Measurements from ENCODE around the gene SLC35G3.
"Not testable (repeated sequence)": the region's sequence is repeated elsewhere in the genome, so short reads cannot be mapped to it uniquely, and the experiment has no call there.

Gene SLC35G3

DNA sequence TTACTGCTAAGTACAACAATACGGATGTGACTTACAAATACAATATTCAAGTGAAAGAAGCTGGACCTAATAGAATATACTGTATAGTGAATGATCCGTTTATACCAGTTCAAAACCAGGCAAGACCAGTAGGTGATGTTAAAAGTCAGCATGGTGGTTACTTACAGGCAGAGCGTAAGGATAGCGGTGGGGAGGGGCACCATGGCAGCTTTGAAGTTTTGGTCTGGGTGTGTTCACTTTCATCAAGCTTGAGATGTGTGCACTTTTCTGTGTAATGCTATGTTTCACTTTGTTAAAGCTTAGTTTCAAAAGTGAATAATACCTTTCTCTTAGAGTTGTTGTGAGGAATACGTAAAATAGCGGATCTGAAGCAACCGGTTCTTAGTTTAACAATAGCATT, 16.5 kb upstream of the SLC35G3 start:
- no peak for DNase-seq

DNA sequence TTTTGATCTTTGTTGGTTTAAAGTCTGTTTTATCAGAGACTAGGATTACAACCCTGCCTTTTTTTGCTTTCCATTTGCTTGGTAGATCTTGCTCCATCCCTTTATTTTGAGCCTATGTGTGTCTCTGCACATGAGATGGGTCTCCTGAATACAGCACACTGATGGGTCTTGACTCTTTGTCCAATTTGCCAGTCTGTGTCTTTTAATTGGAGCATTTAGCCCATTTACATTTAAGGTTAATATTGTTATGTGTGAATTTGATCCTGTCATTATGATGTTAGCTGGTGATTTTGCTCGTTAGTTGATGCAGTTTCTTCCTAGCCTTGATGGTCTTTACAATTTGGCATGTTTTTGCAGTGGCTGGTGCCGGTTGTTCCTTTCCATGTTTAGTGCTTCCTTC, 8.4 kb upstream of the SLC35G3 start:
- DNase-seq: not testable (repeated sequence)

DNA sequence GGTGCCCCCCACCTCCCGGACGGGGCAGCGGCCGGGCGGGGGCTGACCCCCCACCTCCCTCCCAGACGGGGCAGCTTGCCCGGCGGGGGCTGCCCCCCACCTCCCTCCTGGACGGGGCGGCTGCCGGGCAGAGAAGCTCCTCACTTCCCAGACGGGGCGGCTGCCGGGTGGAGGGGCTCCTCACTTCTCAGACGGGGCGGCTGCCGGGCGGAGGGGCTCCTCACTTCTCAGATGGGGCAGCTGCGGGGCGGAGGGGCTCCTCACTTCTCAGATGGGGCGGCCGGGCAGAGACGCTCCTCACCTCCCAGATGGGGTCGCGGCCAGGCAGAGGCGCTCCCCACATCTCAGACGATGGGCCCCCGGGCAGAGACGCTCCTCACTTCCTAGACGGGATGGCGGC, 869 bp upstream of the SLC35G3 start:
- not testable (repeated sequence) for DNase-seq

DNA sequence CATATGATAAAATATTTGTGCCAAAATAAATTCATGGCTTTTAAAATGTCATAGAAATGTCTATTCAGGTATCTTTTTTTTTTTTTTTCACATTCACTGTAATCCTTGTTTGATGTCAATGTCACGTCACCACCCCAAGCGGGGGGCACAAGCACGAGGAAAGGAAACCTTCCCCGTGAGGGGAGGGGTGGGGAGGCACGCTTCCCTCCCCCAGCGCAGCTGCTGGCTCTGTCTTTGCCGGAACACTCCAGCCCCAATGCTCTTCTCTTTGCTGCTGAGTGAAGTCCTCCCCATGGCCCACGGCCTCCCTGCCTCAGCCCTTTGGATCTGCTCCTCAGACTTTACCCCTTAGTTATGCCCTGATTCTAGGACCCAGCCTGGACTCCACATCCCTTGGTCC, 1.5 kb downstream of the SLC35G3 start:
- DNase-seq: no peak

DNA sequence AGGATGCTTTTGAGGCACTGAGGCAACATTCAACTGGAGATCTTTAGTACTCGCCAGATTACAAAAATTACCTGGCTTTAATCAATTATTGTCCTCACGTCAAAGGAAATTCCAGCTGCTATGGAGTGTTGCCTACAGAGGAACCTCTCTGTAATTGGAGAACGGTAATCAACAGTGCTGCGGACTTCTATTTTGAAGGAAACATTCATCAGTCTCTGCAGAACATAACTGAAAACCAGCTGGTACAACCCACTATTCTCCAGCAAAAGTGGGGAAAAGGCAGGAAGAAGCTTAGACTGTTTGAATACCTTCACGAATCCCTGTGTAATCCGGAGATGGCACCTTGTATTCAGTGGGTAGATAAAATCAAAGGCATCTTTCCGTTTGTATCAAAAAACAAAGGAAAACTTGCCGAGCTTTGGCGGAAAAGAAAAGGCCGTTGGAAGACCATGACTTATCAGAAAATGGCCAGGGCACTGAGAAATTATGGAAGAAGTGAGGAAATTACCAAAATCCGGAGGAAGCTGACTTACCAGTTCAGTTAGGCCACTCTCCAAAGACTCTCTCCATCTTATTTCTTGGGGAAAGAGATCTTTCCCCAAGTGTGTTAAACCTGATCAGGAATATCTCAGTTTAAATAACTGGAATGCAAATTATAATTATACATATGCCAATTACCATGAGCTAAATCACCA, 3.0 kb downstream of the SLC35G3 start:
- no peak for DNase-seq

DNA sequence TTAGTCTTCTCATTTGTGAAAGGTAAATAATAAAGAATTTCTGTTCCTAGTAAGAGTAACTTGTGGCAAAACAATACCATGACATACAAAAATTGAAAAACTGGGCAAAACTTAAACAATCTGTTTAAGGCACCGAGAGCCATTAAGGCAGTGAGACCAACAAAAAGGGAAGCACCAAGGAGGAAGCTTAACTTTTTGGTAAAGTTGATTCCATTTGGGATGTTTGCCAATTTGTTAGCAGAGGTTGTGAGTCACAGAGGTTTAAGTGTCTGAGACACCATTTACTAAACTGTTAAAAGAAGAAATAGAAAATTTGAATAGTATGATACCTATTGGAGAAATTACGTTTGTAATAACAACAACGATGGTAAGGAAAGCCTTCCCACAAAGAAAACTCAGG, 4.9 kb downstream of the SLC35G3 start:
- DNase-seq: no peak

DNA sequence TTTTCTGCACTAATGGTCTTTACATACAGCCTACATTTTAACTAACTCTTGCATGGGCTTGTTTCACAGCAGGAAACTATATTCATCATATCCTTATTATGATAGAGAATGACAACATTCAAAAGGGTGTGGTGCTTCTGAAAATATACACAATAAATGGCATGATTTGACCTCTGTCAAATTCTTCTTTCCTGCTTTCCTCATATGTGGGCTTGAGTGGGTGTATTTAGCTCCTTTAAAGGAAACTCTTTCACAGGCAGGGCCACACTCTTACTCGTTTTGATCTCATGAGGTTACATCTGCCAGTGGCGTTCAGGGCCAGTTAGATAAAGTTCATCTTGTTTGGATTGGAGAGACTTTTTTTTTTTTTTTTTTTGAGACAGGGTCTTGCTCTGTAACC, 6.1 kb downstream of the SLC35G3 start:
- peak in 1 of 5 experiments; percentile 5 for DNase-seq

DNA sequence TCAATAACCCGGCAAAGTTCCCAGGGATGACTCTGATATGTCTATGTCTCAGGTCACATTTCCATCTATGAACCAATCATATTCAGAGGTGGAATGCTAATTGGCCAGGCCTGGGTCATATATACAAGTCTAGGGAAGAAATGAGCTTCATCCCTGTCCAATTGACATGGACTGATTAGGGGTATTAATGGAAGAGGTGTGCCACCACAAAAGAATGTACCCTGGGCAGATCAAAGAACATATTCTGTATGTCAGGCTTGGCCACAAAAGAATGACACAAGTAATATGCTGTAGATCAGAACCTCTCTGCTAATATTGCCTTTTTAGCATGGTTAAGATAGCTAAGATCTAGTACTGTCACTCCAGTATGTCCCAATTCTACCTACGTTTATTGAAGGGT, 6.7 kb downstream of the SLC35G3 start:
- no peak for DNase-seq

DNA sequence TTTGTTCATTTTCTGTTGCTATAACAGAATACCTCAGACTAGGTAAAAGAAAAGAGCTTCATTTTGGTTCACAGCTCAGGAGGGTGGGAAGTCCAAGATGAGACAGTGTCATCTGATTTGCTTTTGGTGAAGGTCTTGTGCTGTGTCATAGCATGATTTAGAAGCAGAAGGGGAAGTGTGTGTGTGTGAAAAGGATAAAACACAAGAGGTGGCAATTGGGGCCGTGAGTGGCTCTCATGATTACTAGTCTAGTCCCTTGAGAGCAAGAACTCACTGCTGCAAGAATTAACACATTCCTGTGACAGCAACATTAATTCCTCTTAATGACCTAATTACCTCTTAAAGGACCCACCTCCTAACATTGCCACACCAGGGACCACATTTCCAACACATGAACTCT, 8.3 kb downstream of the SLC35G3 start:
- peak in 1 of 5 experiments; percentile 30 for DNase-seq

DNA sequence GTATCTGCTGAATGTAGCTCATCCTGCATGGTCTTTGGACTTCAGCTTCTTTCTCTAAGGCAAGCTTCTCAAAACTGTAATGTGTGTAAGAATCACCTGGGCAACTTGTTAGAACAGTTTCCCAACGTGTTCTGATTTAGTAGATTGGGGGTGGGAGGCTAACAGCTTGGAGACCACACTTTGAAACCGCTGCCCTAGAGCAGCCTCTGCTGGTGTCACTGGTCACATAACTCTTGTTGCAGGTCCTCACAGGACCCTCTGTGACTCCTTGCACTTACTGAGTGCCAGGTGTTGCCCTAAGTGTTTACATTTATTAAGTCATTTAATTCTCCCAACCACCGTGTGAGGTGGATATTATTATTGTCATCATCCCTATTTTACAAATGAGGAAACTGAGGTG, 9.9 kb downstream of the SLC35G3 start:
- DNase-seq: no peak

DNA sequence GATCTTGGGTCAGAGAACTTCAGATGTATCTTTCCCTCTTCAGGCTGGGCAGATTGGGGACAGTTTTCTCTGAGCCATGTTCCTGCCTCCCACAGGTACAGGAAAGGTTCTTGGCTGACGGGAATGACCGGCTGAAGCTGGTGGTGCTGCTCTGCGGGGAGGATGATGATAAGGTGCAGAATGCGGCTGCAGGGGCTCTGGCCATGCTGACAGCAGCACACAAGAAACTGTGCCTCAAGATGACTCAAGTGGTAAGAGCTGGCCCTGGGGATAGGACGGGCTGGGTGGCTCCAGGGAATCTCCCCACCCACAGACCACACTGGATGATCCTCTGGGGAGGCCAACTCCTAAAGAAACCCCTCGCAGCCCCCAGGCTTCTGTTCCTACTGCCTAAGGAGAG, 10.9 kb downstream of the SLC35G3 start:
- no peak for DNase-seq

DNA sequence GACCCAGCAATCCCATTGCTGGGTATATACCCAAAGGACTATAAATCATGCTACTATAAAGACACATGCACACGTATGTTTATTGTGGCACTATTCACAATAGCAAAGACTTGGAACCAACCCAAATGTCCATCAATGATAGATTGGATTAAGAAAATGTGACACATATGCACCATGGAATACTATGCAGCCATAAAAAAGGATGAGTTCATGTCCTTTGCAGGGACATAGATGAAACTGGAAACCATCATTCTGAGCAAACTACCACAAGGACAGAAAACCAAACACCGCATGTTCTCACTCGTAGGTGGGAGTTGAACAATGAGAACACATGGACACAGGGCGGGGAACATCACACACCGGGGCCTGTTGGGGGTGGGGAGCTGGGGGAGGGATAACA, 14.8 kb downstream of the SLC35G3 start:
- DNase-seq: not testable (repeated sequence)

DNA sequence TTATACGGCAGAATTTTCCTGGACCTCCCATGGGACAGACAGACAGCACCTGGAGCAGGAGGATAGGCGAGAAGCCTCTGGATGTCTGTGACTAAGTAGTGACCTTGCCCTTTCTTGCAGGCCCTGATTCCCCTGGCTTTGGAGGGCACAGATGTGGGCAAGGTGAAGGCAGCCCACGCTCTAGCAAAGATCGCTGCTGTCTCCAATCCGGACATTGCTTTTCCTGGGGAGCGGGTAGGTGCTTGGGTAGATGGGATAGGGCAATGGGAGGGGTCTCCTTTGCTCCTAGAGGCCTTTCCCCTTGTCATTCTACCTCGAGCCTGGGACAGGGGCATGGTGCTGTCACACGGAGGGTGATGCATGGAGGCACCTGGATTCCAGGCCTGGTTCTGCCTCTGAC, 17.3 kb downstream of the SLC35G3 start:
- DNase-seq: no peak

DNA sequence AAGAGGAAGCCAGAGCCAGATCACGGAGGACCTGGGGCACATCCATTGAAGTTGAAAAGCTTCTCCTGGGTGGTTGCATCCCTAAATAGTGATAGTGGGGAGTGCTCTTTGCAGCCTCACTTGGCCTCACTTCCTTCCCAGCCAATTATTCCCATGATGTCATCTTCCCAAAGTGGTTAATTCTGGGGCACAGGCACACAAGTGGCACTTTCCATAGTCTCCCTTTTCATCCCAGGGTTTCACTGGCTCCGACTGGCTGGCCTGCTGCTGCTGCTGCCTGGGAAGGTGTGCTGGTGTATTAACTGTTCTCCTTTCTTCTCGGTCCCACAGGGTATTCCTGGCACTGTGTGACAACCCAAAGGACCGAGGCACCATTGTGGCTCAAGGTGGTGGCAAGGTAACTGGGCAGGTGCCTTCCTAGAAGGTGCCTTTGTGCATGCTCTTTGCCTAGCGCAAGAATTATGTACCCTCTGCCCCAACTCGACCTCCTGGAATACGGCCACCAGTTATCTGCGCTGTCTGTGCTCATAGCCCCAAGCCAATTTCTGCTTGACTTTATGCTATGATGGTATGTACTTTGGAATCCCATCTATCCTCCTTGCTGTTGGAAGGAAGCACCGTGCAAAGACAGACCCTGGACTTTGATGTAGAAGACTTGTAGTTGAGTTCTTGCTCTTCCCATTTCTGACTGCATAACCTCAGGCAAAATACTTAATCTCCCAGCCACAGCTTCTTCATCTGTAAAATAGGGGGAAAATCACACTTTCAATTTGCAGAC, 18.4 kb downstream of the SLC35G3 start:
- DNase-seq: no peak

DNA sequence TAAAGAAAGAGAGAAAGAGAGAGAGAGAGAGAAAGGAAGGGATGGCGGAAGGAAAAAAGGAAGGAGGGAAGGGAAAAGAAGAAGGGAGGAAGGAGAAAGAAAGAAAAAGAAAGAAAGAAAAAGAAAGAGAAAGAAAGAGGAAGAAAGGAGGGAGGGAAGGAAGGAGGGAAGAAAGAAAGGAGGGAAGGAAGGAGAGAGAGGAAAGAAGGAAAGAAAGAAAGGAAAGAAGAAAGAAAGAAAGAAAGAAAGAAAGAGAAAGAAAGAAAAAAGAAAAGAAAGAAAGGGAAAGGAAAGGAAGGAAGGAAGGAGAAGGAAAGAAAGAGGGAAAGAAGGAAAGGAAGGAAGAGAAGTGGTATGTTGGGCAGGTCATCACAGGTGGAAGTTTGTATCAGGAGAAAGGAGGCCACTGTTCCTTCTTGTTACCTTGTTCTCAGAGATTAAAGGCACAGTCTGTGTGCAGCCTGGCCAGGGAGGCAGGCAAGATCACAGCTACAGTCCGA, 19.3 kb downstream of the SLC35G3 start:
- DNase-seq: no peak

DNA sequence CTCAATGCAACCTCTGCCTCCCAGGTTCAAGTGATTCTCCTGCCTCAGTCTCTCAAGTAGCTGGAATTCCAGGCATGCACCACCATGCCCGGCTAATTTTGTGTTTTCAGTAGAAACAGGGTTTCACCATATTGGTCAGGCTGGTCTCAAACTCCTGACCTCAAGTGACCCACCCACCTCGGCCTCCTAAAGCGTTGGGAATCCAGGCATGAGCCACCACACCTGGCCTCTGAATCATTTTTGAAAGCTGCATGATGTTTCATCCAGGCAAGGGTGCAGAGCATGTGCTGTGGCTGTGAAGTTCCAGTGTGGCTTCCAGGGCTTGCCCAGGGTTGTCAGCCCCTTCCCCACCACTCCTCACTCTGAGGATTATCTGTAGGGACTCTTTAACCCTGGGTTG, 21.9 kb downstream of the SLC35G3 start:
- not testable (repeated sequence) for DNase-seq

DNA sequence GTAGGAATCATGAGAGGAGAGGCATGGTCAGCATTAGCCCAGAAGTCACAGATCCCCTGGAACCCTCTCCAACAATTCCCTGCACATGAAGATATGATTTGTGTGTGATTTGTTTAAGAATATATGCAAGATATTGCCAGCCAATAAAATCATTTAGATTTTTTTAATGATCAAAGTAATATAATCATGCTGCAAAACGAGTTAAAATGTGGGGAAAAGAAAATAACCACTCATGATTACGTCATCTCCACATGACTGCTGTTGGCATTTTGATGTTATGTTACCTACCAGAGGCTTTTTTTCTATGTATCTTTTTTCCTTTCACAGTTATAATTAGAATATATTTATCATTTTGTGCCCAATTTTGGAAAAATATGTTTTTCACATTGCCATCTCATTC, 22.4 kb downstream of the SLC35G3 start:
- peak in 2 of 5 experiments; percentile 10 to 31 for DNase-seq

DNA sequence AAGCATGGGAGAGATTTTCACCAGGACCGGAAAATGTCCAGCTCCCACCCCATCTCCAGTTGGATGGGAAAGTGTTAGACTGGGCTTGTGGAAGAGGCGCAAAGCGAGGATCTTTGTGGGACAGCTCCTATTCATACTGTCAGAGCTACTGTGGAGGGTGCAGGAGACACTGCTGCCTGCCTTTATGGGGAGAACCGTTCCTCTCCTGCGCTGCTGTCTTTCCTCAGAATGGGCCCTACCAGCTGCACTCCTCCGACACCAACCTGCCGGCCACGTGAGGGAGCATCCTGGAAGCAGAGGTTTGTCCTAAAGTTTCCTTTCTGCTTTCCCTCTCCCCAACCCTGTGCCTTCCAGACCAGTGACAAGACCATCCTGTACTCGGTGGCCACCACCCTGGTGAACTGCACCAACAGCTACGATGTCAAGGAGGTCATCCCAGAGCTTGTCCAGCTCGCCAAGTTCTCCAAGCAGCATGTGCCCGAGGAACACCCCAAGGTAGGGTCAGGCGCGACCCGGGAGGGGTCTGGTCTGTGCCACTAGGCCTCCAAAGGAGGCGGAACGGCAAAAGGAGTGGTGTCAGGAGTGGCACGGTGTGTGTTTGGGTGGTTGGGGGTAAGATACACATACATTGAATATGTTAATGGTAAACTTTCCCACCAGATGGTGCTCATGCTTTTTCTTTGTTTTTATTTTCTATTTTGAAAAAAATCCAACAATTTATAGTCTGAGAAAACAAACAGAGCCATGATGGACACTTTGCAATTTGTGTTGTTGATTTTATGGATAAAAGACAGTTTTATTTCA, 23.0 kb downstream of the SLC35G3 start:
- peak in 2 of 5 experiments; percentile 46 to 60 for DNase-seq

DNA sequence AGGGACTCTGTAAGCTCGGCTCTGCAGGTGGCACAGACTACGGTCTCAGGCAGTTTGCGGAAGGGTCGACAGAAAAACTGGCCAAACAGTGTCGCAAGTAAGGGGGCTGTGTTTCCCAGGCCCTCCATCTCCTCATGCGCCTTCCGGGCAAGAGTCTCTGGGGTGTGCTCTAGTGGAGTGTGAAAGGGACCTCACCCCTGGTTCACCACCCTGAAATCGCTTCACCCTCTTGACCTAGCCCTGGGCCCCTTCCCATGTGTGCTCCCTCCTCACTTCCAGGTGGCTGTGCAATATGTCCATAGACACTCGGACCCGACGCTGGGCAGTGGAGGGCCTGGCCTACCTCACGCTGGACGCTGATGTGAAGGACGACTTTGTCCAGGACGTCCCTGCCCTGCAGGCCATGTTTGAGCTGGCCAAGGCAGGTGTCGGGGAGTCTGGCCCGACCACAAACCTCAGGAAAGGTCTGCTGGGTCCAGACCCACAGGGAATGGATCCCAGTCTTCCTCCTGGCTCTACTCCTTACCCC, 24.3 kb downstream of the SLC35G3 start:
- DNase-seq: no peak

DNA sequence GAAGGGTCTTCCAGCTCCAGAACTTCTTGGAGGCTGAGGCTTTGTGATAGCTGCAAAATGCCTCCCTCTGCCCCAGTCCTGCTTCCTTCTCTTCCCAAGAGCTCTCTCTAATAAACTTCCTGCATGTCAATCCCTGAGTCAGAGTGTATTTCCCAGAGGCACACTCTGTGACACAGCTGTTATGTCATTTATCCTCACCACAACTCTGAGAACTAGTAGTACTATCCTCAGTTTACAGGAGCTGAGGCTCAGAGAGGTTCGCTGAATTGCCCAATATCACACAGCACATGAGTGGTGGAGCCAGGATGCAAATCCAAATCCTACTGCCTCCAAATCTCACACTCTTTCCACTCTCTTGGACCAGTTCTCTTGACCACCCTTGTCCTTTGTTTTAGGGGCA, 26.5 kb downstream of the SLC35G3 start:
- no peak for DNase-seq

DNA sequence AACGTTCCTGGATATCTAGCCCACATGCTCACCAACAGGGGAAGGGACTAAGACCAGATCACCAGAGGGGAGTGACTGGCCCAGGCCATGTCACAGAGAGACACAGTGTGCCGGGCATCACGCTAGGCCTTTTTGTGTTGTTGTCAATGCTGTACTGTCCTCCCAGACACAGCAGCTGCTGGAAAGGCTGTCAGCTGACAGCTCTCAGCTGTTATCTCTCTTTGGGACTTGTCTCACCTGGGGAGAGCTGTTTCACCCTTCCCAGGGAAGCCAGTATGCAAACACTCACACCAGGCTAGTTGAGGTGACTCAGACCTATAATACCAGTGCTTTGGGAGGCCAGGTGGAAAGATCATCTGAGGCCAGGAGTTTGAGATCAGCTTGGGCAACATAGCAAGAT, 27.1 kb downstream of the SLC35G3 start:
- no peak for DNase-seq

DNA sequence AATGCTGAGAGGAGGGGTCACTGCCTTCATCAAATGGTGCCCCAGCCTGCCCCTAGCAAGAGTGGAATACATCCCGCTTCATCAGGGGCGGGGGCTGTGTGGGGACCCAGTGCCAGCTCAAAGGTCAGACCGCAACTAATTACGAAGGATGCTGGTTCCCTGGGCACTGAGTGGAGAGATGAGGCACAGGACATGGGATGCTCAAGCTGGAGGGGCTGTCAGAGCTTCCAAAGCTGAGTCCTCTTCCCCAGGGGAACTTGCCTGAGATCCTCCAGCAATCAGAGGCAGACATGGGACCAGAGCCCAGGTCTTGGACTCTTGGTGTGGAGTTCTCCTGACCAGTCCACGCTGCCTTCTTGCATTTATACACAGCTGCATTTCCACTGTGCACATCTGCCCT, 27.7 kb downstream of the SLC35G3 start:
- DNase-seq: no peak

DNA sequence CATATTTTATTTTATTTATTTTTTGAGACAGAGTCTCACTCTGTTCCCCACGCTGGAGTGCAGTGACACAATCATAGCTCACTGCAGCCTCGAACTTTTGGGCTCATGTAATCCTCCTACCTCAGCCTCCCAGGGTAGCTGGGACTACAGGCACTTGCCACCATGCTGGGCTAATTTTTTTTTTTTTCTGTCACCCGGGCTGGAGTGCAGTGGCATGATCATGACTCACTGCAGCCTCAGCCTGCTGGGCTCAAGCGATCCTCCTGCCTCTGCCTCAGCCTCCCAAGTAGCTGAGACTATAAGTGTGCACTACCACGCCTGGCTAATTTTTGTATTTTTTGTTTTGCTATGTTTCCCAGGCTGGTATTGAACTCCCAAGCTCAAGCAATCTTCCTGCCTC, 29.5 kb downstream of the SLC35G3 start:
- DNase-seq: no peak
